WTC11 (cell line): ENCODE results near the gene ATP2B2.

Experiments used
- ATF1 ChIP-seq: sonication (generic); formaldehyde crosslinking; IDR thresholded peaks from 2 replicates; pipeline ENCODE4 v1.8.1; 2023; ENCODE audit warnings: mild to moderate bottlenecking, moderate library complexity, missing genetic modification reagents
- ATF2 ChIP-seq: sonication (generic); formaldehyde crosslinking; IDR thresholded peaks from 2 replicates; pipeline ENCODE4 v1.8.1; 2022; ENCODE audit warnings: low read depth, missing genetic modification reagents, borderline replicate concordance
- CTCF ChIP-seq: fragments of 200-600 bp; IDR thresholded peaks from 2 replicates; pipeline ENCODE4 v1.8.0; 2022; ENCODE audit warnings: antibody characterized with exemption
- ESRRA ChIP-seq: sonication (generic); formaldehyde crosslinking; IDR thresholded peaks from 2 replicates; pipeline ENCODE4 v1.8.1; 2022; ENCODE audit warnings: mild to moderate bottlenecking, missing genetic modification reagents, borderline replicate concordance
- JUN ChIP-seq: sonication (generic); formaldehyde crosslinking; IDR thresholded peaks from 2 replicates; pipeline ENCODE4 v1.8.0; 2023; ENCODE audit warnings: mild to moderate bottlenecking, missing genetic modification reagents
- MLX ChIP-seq: sonication (generic); formaldehyde crosslinking; IDR thresholded peaks from 2 replicates; pipeline ENCODE4 v1.8.1; 2023; ENCODE audit warnings: mild to moderate bottlenecking, missing genetic modification reagents, moderate library complexity
- NR2C2 ChIP-seq: sonication (generic); formaldehyde crosslinking; IDR thresholded peaks from 2 replicates; pipeline ENCODE4 v1.8.0; 2022; ENCODE audit warnings: mild to moderate bottlenecking, missing genetic modification reagents
- NR3C1 ChIP-seq: sonication (generic); formaldehyde crosslinking; conservative IDR thresholded peaks from 2 replicates; pipeline ENCODE4 v1.8.1; 2023; ENCODE audit warnings: low read depth, mild to moderate bottlenecking, missing genetic modification reagents
- SMAD3 ChIP-seq: sonication (generic); formaldehyde crosslinking; IDR thresholded peaks from 2 replicates; pipeline ENCODE4 v1.8.0; 2022; ENCODE audit warnings: missing genetic modification reagents, mild to moderate bottlenecking, borderline replicate concordance
- USF1 ChIP-seq: sonication (generic); formaldehyde crosslinking; IDR thresholded peaks from 2 replicates; pipeline ENCODE4 v1.8.0; 2022; ENCODE audit warnings: mild to moderate bottlenecking, missing genetic modification reagents
- USF2 ChIP-seq: sonication (generic); formaldehyde crosslinking; IDR thresholded peaks from 2 replicates; pipeline ENCODE4 v1.8.1; 2023; ENCODE audit warnings: mild to moderate bottlenecking, missing genetic modification reagents, moderate library complexity

- TF ChIP-seq ESRRA (CRISPR knock-in tag): no peak
- no peak for TF ChIP-seq NR3C1 (CRISPR knock-in tag)
- TF ChIP-seq CTCF: no peak
- no peak for TF ChIP-seq USF1 (CRISPR knock-in tag)
- TF ChIP-seq NR2C2 (CRISPR knock-in tag): no peak
- TF ChIP-seq USF2 (CRISPR knock-in tag): no peak
- no peak for TF ChIP-seq SMAD3 (CRISPR knock-in tag)
- no peak for TF ChIP-seq MLX (CRISPR knock-in tag)
- TF ChIP-seq JUN (CRISPR knock-in tag): no peak
- no peak for TF ChIP-seq ATF2 (CRISPR knock-in tag)
- TF ChIP-seq ATF1: no peak
These were observed 163.4 kb downstream of the ATP2B2 start for GRCh38 chr3:10341901-10342398.
